Measurements from ENCODE around the gene ZNF415.
"Not testable (repeated sequence)": the region's sequence is repeated elsewhere in the genome, so short reads cannot be mapped to it uniquely, and the experiment has no call there.

Gene ZNF415

DNA sequence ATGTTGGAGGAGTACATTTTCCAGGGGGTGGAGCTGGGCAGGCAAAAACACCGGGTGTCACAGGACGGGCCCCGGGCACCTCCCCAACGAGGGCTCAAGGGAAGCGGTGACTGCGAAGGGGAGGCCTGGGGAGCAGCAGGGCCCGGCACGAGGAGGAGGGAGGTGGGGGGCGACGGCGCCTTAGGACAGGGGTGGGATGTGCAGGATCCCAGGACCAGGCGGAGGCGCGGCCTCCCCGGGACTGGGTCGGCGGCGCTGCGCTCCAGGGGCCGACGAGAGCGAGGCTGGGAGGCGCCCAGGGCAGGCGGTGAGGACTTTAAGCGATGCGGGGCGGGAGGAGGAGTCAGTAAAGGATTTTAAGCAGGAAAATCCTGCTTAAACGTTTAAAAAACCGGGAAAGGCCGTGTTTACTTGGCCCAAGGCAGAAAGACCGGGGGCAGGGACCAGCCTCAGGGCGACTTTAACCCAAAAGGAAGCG is 29.9 kb downstream of the ZNF415 start:
- DNase-seq (ENCODE audit: low read depth): no peak

DNA sequence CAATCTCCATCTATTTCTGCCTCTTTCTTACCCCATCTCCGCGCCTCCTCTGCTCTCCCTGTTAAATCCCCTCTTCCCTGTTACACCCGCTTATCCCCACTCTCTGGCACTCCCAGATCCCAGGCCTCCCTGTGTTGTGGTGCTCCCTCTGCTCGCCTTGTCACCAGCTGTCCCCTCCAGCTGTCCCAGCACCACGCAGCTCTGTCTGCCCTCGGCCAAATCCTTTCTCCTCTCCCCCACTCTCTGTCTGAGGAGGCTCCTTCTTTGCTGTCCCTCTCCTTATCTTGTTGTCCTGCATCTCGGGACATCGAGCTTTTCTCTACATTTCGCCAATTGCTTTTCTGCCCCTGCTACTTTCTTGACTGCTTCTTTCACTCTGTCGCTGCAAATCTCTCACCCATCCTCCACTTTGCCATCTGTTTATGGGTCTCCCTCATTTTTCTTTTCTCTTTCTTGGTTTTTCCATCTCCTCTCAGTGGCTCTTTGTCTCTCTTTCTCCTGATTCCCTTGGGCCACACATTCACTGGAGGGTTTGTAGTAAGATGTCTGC is 30.4 kb downstream of the ZNF415 start:
- no peak for DNase-seq (ENCODE audit: low read depth)

DNA sequence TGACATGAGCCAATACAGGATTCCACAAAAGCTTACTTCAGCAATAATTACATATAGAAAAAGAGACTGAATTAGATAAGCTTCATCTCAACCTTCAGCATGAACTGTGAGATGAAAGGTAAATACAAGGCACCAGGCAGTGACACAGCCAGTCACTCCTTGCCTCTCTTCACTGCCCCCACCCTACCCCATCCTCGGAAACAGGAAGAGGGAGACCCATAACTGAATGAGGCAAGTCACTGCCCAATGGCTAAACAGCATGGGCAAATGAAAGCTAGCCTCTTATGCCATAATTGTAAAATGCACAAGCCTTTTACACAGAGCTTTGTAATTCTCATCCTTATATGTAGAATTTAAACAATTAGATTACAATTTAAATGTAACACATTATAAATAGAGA is 31.2 kb downstream of the ZNF415 start:
- no peak for DNase-seq (ENCODE audit: low read depth)

DNA sequence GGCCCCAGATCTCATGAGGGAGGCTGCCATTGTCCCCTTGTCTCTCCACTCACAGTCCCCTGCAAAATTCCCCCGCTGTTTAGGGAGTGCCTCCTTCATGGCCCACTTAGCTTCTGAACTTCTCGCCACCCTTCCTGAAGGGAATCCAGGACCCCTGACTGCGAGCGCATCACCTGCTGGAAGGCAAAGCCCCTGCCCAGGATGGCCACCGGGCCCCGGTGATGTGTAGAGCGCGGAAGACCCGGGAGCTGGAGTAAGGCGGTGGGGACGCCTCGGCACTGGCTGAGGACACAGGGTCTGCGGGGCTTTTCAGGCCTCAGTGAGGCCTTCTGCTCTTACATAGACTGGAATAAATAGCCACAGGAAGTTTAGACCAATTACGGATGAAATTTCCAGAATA is 34.1 kb downstream of the ZNF415 start:
- DNase-seq (ENCODE audit: low read depth): not testable (repeated sequence)

DNA sequence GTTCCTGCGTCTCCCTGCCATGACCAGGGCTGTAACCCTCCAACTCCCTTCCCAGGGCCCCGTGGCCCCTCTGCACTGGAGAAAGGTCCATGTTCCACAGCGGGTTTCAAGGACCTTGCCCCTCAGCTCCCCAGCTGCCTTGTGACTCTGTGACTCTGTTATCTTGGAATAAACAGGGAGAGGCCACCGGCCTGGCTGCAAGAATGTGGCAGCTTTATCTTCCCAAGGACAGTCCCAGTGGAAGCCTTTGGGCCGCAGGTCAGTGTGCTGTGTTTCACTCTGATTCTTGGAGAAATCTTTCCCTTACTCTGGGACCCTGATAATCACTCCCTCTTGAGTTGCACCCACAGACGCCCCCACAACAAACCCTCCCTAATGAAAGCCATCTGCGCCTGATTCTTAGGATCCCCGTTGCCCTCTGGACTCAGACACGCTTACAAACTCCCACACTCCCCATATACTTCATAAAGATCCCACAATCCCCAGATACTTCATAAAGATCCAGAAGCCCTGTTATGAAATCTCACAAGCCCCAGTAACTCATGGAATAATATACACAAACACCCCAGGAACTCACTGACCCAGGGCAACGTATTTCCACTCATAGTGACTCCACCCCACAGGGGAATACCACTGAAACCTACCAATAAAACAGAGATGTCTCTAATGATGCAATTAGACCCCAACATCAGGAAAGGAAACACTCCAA is 35.6 kb downstream of the ZNF415 start:
- DNase-seq (ENCODE audit: low read depth): not testable (repeated sequence)

DNA sequence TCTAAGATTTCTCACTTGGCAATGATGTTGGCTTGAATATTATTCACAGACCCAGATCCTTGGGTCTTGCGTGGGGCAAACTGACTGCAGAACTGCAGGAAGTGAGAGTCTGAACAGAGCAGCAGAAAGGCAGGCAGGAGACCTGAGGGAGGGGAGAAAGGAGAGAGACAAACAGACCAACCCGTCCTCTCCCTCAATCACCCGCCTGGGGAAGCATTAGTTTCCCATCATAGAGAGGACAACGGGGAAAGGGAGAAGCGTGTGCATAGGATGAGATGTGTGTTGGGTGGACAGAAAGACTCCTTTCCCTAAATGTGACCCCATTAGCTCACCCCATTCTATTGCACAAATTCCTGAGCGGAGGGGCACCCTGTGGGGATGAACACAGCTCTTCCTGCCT is 36.1 kb downstream of the ZNF415 start:
- DNase-seq (ENCODE audit: low read depth): not testable (repeated sequence)

DNA sequence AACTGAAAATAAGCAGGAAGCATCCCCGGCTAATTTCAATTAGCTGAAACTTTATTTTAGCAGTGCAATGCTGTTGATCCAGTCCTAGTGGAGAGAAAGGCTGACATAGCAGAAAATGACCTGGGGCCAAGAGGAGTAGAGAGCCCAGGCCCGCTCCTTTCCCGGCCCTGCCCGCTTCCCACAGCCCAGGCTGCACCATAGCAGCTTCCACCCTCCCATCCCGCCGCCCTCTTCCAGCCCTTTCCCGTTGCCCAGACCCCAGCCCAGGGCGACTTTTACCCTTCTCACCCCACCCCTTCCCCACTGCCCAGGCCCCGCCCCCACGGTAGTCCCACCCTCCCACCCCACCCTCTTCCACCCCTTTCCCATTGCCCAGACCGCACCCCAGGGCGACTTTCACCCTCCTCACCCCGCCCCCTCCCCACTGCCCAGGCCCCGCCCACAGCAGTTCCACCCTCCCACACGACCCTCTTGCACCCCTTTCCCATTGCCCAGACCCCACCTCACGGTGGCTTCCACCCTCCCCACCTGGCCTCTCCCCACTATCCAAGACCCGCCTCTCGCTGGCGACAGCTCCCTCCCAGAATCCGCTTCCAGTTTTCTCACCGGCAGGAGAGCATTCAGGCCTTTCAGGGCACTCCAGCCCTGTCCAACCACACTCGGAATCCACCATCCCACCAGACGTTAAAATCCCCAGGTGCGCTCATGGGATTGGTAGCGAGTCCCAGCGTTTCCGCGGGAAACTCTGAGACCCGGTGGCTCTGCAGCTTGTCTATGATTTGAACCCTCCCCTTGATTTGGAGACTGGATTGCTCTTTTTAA is 37.7 kb downstream of the ZNF415 start:
- DNase-seq (ENCODE audit: low read depth): no peak

DNA sequence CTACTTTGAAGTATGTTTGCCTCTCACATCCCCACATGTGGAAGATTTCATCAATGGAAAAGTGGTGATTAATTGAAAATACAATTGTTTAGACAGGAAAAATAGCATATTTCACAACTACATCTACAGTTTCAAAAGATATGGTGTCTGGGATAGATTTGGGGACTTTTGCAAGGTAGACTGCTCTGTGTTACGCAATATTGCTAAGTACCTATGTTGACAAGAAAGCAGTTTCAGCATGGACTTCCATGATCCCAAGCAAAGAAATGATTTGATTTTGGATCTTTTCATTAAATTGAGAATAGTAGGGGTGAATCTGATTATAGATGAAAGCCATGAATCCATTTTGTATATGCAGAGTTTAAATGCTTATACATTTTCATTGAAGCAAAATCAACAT is 40.0 kb downstream of the ZNF415 start:
- no peak for DNase-seq (ENCODE audit: low read depth)

DNA sequence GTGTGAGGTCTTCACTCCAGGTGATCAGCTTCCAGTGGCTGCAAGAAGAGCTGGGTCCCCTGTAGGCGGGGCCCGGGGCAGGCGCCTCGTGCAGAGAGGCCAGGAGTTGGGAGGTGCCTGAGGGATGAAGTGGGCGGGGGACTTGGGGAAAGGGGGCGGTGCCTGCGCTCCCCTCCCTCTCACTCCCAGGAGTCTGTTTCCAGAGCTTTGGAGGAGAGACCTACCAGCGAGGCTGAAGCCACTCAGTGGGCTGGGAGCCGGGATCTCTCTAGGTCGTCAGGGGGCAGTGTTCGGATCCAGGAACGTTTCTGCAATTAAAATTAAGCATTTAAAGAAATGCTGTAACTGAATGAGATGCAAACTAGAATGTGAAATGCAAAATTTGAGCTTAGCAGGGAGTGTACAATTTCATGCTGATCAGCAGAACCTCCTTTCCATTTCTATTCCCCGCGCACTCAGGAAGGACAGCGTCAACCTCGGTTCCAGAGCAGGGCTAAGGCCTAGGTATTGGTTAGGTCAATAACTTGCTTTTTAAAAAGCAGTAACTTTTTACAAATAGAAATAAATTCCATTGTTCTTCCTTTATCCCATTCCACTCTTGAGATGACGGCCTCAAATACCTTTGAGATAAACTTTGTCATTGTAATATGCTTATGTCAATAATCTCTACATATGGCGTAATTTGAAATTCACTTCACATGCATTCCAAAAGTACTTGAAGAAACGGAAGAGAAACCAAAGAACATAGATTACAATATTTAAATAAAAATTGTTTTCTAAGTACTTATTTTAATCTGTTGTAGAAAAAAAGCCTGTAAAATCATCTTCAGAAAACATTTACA is 41.1 kb downstream of the ZNF415 start:
- no peak for DNase-seq (ENCODE audit: low read depth)

DNA sequence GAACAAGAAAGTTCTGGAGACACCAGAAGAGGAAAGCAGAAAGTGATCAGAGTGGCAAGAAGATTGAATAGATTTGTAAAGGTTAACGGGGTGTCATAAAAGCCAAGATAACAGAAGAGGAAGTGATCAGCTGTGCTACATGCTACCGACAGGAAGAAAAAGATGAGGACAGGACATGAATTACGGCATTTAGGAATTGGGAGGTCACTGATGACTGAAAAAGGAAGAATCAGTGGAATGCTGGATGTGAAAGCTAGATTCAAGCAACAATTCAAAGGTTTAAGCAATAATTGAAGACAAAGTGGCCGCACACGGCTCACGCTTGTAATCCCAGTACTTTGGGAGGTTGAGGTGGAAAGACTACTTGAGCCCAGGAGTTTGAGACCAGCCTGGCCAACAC is 44.6 kb downstream of the ZNF415 start:
- DNase-seq (ENCODE audit: low read depth): no peak

DNA sequence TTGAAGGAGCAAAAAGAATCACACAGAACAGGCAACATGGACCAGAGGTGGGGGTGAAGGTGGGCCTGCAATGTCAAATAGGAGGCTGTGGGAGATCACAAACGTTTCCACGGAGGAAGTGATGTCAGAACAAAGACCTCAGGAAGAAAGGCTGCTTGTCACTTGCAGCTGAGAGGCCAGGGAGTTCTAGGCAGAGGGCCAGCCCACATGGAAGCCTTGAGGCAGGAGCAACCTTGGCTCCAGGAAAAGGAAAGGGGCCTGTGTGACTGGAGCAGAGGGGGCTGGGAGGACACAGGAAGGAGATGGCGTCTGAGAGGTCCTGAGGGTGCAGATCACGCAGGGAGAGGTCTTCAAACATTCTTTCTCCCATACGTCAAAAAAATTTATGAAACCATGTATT is 45.8 kb downstream of the ZNF415 start:
- DNase-seq (ENCODE audit: low read depth): no peak

DNA sequence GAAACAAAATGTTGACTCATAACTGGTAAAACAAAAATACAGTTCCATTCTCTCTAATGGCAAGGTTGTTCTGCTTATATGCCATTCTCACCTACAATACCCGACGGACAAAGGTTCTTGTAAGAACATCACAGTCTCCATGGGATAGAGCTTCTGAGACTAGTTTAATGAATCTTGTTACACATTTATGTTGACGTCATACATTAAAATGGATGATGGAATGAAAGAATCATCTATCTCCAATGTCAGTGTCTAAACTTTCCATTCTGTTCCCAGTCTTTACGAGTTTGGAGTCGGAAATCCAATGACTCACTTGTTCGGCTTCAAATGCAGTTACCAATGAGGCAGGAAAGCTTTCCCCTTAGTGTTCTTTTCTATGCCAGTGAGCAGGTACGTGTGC is 47.2 kb downstream of the ZNF415 start:
- DNase-seq (ENCODE audit: low read depth): no peak

DNA sequence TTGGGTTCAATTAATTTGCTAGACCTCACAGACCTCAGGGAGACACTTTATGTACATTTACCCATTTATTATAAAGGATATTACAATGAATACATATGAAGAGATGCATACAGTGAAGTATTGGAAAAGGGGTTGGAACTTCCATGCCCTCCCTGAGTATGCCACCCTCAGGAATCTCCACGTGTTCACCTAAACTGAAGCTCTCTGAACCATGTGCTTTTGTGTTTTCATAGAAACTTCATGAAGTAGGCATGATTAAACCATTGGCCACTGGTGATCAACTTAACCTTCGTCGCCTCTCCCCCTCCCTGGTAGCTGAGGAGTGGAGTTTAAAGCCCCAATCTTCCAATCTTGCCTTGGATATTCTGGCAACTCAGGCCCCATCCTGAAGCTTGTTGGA is 49.8 kb downstream of the ZNF415 start:
- DNase-seq (ENCODE audit: low read depth): no peak

DNA sequence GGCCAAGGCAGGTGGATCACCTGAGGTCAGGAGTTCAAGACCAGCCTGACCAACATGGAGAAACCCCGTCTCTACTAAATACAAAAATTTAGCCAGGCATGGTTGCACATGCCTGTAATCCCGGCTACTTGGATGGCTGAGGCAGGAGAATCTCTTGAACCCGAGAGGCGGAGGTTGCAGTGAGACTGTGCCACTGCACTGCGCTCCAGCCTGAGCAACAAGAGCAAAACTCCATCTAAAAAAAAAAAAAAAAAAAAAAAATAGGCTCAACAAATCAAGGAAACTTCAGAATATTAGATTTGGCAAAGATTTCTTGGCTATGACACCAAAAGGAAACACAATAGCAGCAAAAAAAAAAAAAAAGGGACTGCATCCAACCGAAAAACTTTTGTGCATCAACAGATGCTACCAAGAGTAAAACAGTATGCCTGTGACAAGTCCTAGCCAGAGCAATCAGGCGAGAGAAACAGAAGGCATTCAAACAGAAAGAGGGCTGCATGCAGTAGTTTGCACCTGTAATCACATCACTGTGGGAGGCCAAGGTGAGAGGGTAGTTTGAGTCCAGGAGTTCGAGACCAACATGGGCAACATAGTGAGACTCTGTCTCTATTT is 53.3 kb downstream of the ZNF415 start:
- DNase-seq (ENCODE audit: low read depth): no peak

DNA sequence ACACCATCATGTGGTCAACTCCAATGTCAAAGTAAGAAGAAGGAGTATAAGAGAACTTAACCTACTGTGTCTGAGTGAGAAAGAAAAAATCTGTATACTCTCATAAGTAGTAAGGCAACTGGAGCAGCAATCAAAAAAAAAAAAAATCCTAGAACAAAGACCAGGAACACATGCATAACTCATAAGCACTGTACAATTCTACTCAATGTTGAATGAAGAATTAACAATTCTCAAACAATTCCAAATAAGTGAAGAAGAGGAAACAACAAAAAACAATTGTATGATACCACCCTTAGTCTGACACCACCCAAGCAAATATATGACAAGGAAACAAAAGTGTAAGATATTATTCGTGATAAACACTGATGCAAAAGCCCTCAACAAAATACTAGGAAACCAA is 54.0 kb downstream of the ZNF415 start:
- no peak for DNase-seq (ENCODE audit: low read depth)

DNA sequence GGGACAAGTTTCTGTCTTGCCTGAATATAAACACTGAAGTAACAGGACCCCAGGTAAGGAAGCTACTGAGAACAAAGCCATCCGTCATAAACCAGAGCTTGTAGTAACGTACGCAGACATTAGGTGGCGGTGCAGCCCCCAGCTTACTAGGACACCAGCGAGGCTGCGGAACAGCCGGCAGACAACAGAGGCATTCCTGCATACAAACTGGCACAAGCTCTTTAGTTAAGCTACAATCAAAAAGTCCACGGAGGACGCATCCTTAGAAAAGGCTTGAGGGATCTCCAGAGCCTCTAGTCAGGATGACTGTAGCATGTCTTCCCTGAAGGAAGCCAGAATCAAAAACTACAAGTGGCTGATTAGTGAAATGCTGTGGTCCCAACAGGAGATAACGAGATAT is 55.7 kb downstream of the ZNF415 start:
- no peak for DNase-seq (ENCODE audit: low read depth)

DNA sequence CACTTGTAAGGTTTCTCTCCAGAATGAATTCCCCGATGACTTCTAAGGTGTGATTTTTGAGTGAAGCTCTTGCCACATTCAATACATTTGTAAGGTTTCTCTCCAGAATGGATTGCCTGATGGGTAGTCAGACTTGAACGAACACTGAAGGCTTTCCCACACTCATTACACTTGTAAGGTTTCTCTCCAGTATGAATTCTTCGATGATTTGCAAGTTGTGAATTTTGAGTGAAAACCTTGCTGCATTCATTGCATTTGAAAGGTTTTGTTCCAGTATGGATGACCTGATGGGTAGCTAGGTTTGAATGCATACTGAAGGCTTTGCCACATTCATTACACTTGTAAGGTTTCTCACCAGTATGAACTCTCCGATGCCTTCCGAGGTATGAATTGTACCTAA is 63.9 kb downstream of the ZNF415 start:
- no peak for DNase-seq (ENCODE audit: low read depth)

DNA sequence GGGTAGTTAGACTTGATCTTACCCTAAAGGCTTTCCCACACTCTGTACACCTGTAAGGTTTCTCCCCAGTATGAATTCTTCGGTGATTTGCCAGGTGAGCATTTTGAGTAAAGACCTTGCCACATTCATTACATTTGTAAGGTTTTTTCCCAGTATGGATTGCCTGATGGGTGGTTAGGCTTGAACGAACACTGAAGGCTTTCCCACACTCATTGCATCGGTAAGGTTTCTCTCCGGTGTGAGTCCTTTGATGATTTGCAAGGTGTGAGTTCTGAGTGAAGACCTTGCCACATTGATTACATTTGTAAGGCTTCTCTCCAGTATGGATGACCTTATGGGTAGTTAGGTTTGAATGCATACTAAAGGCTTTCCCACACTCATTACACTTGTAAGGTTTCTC is 64.5 kb downstream of the ZNF415 start:
- no peak for DNase-seq (ENCODE audit: low read depth)

DNA sequence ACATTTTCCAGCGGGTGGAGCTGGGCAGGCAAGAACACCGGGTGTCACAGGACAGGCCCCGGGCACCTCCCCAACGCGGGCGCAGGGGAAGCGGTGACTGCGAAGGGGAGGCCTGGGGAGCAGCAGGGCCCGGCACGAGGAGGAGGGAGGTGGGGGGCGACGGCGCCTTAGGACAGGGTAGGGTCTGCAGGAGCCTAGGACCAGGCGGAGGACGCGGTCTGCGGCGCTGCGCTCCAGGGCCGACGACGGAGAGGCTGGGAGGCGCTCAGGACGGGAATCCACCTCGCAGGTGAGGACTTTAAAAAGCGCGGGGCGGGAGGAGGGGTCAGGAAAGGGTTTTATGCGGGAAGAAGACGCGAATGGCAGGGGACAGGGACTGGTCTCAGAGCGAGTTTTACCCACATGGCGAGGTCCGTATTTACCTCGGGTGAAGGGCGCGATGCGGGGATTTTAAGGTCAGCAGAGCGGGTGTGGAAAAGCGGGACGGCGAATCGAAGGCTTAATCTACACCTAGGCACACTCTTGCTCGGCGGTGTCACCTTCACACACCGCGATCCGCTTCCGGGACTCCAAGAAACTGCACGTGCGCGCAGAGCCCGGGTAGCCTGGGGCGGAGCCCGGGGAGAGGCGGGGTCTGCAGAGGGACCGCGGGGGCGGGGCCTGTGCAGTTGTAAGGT is 74.7 kb downstream of the ZNF415 start:
- DNase-seq (ENCODE audit: low read depth): no peak
